Type B pancreatic cell (in vitro differentiated cells): ENCODE data around the gene CAPN12. TPM values are rescaled to one million over a fixed set of nuclear protein-coding genes. Genes with fewer than 3 reads are reported as not detected.
A peak's percentile ranks its signal among the peaks of the same experiment; 100 is the strongest.

ENCODE experiments used
- DNase-seq: peaks from one replicate; pipeline ENCODE4 v3.0.0; 2021; ENCODE audit warnings: mixed read lengths; ENCODE audit not compliant: unreplicated experiment; ENCODE audit errors: extremely low spot score
- H3K27ac Mint-ChIP-seq: 2 replicates; pipeline ENCODE4 v1.8.0; 2021; ENCODE audit warnings: mild to moderate bottlenecking, mixed read lengths
- H3K27me3 Mint-ChIP-seq: 2 replicates; pipeline ENCODE4 v1.8.0; 2021; ENCODE audit warnings: mixed read lengths
- H3K36me3 Mint-ChIP-seq: 2 replicates; pipeline ENCODE4 v1.8.0; 2021; ENCODE audit warnings: mixed read lengths
- H3K4me1 Mint-ChIP-seq: one replicate; pipeline ENCODE4 v1.8.0; 2021; ENCODE audit warnings: mixed read lengths; ENCODE audit not compliant: unreplicated experiment
- H3K4me3 Mint-ChIP-seq: 2 replicates; pipeline ENCODE4 v1.8.0; 2021; ENCODE audit warnings: mild to moderate bottlenecking, mixed read lengths
- H3K9me3 Mint-ChIP-seq: 2 replicates; pipeline ENCODE4 v1.8.0; 2021; ENCODE audit warnings: mixed read lengths
- total RNA-seq: library from RNA; stranded (reverse); gene quantifications from 2 replicates; pipeline ENCODE4 v1.2.1, GENCODE V29; 2021; ENCODE audit warnings: low replicate concordance
- TF ChIP-seq, protein P1 (sequence below): fragments of 200-600 bp; sonication (generic); conservative IDR thresholded peaks from 2 replicates; pipeline ENCODE4 v1.5.0; 2021; ENCODE audit warnings: antibody characterized with exemption, mild to moderate bottlenecking

CAPN12 gene
- total RNA-seq, 1 donor from 2014 or later = 3.0 TPM

DNA sequence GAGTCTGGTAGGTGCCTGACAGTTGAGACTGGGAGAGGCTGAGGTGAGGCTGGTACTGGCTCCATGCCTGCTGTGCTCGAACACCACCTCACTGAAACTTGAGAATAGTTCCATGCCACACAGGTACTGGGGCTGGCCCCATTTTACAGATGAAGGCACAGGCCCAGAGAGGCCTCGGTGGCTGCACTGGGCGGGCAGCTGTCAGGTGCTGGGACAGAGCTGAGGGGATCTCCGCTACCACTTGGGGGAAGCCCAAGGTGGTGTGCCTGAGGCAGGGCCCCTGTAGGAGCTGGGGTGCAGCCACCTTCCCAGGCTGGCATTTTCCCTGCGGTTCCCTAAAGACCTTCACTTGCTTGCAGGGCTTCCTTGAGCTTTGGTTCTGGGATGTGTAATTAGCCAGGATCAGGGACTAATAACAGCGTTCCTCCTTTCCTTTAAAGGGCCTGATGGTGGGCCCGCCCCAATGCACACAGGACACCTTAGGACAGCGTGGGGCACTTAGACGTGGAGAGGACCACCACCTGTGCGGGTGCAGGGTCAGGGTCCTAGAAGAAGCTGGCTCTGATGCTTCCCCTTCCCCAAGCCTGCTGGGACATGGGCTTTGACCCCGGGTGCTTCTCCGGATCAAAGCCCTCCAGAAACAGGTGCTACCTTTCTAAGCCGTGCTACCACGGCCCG, 23.6 kb downstream of the CAPN12 start:
- TF ChIP-seq, protein P1, sequence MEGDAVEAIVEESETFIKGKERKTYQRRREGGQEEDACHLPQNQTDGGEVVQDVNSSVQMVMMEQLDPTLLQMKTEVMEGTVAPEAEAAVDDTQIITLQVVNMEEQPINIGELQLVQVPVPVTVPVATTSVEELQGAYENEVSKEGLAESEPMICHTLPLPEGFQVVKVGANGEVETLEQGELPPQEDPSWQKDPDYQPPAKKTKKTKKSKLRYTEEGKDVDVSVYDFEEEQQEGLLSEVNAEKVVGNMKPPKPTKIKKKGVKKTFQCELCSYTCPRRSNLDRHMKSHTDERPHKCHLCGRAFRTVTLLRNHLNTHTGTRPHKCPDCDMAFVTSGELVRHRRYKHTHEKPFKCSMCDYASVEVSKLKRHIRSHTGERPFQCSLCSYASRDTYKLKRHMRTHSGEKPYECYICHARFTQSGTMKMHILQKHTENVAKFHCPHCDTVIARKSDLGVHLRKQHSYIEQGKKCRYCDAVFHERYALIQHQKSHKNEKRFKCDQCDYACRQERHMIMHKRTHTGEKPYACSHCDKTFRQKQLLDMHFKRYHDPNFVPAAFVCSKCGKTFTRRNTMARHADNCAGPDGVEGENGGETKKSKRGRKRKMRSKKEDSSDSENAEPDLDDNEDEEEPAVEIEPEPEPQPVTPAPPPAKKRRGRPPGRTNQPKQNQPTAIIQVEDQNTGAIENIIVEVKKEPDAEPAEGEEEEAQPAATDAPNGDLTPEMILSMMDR = no peak
- peak overlapping the region; percentile 29 for H3K27ac Mint-ChIP-seq
- H3K9me3 Mint-ChIP-seq = no peaks in the 10 kb centered on the region
- no peak for DNase-seq
- no peaks in the 10 kb centered on the region for H3K36me3 Mint-ChIP-seq
- no peaks in the 10 kb centered on the region for H3K4me1 Mint-ChIP-seq
- no peak overlapping the region for H3K4me3 Mint-ChIP-seq
- H3K27me3 Mint-ChIP-seq = no peaks in the 10 kb centered on the region

DNA sequence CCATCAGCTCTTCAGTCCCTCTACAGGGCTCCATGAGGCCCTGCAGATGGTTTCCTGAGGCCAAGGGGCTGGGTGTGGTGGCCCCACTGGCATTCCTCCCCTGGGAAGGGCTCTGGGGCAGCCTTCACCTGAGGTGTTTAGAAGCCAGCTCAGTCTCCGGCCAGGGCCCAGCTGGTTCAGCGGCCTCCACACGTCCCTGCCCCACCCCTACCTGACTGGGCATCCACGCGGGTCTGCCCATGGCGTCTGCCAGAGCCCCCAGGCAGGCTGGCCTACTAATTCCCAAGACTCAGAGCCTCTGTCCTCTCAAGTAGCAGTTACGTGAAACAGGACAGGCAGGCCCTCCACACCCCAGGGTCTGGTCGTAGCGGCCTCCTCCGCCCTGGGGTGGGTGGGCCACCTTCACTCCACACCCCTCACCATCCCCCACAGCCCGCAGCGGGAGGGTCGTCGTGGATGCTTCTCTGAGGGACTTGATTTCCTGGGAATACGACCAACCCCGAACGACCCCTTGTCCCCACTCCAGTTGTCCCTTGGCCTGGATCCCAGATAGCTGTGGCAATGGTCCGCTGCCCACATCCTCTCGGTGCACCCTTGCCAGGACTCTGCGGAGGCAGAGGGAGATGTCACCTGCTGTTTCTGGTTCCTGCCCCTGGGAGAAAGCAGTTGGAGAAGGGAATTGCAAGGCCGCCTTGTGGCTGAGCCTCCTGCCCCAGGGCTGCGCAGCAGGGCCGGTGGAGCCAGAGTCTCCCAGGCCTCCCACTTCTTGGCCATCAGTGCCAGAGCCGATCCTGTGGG, 24.3 kb downstream of the CAPN12 start:
- DNase-seq = no peak
- Mint-ChIP-seq H3K27me3 (no peaks in the 10 kb centered on the region), H3K36me3 (no peaks in the 10 kb centered on the region), H3K9me3 (no peaks in the 10 kb centered on the region), H3K27ac (peak overlapping the region; percentile 75), H3K4me1 (no peaks in the 10 kb centered on the region), H3K4me3 (no peak overlapping the region)
- TF ChIP-seq, protein P1 = no peak

DNA sequence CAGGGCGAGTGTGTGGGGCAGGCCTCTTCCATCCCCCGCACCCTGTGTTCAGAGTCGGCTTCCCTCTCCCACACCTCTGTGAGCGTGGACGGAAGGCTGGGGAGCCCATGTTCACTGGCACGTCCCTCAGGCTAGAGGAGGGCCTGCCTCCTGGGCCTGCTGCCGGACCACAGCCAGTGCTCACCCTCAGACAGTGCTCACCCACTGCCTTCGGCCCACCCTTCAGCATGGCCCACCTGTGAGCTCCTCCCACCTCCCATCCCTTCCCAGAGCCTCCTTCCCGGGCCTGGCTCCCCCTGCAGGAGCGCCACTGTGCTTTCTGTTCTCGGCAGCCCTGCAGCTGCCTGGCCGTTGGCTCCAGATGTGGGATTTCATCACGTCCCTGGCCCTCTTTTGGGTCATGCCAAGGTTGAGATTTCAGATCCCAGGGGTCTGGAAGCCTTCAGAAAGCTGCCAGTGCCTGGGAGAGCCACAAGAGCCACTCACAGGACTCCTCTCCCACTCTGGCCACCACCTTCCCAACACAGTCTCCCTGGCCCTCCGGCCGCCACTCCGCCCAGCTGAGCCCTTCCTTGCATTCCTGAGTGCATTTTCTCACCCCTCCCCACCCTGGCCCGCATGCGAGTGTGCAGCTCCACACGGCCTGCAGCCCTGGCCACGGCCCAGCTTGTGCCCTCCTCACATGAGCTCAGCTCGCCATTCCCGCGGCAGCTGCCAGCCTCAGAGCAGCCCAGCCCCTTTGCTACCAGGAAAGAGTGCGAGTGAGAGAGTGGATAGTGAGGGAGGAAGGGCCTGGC, 25.3 kb downstream of the CAPN12 start:
- Mint-ChIP-seq H3K27me3 (no peaks in the 10 kb centered on the region), H3K9me3 (no peaks in the 10 kb centered on the region), H3K4me1 (no peaks in the 10 kb centered on the region), H3K36me3 (no peaks in the 10 kb centered on the region), H3K4me3 (no peak overlapping the region), H3K27ac (peak overlapping the region; percentile 75)
- TF ChIP-seq, protein P1 = peak; percentile 53
- DNase-seq = no peak

DNA sequence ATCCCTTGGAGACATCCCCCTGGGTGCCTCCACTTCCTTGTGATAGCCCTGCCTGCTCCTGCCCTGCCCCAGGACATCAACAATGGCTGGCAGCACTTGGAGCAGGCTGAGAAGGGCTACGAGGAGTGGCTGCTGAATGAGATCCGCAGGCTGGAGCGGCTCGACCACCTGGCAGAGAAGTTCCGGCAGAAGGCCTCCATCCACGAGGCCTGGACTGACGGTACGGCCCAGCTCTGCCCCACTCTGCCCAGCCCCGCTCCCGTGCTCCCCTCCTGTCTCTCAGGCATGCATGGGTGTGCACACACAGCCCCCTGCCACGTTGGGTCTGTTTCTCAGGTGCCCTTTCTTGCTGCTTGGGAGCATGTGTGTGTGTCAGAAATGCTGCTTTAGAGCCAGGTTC, 26.4 kb downstream of the CAPN12 start:
- no peak overlapping the region for H3K4me3 Mint-ChIP-seq
- no peaks in the 10 kb centered on the region for H3K4me1 Mint-ChIP-seq
- TF ChIP-seq, protein P1 = no peak
- DNase-seq = no peak
- no peak overlapping the region for H3K27ac Mint-ChIP-seq
- H3K36me3 Mint-ChIP-seq = peaks cover 4% of the 10 kb centered on the region
- no peaks in the 10 kb centered on the region for H3K9me3 Mint-ChIP-seq
- no peaks in the 10 kb centered on the region for H3K27me3 Mint-ChIP-seq

DNA sequence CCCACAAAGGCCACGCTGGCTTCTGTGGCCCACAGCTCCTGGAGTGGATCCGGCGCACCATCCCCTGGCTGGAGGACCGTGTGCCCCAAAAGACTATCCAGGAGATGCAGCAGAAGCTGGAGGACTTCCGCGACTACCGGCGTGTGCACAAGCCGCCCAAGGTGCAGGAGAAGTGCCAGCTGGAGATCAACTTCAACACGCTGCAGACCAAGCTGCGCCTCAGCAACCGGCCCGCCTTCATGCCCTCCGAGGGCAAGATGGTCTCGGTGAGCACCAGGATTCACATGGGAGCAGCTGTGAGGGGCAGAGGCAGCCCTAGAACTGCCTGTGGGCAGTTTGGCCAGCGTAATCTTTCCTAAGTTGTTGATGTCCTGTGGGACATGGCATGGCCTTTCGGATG, 27.2 kb downstream of the CAPN12 start:
- no peak for DNase-seq
- no peaks in the 10 kb centered on the region for H3K27me3 Mint-ChIP-seq
- H3K4me3 Mint-ChIP-seq = no peak overlapping the region
- H3K9me3 Mint-ChIP-seq = no peaks in the 10 kb centered on the region
- H3K4me1 Mint-ChIP-seq = no peaks in the 10 kb centered on the region
- TF ChIP-seq, protein P1 = no peak
- peaks cover 4% of the 10 kb centered on the region for H3K36me3 Mint-ChIP-seq
- H3K27ac Mint-ChIP-seq = no peak overlapping the region
